Activated CD4-positive, alpha-beta T cell treated with anti-CD3 and anti-CD28 coated beads, Interleukin-2, amount 10 ng/mL, durations not matched to agents 7 days and 5 days (primary cell): ENCODE results near the gene WNT16. TPM values are rescaled to one million over a fixed set of nuclear protein-coding genes. Genes with fewer than 3 reads are reported as not detected.

ENCODE experiments used
- CTCF ChIA-PET: fragments of 350-600 bp; sonication (Branson Sonifier 250); formaldehyde crosslinking; loops from one replicate; lab custom pipeline; 2021; ENCODE audit warnings: antibody characterized with exemption; lab: Charles Lee
- POLR2A ChIA-PET: fragments of 350-600 bp; sonication (Branson Sonifier 250); formaldehyde crosslinking; loops from one replicate; lab custom pipeline; 2021; ENCODE audit warnings: antibody characterized with exemption; lab: Charles Lee
- DNase-seq: peaks from one replicate; pipeline ENCODE4 v3.0.0-alpha.2; 2020
- H3K27ac Mint-ChIP-seq: one replicate; pipeline ENCODE4 v1.8.0; 2021; ENCODE audit warnings: mild to moderate bottlenecking, moderate library complexity, mixed read lengths
- H3K27me3 Mint-ChIP-seq: one replicate; pipeline ENCODE4 v1.8.0; 2021; ENCODE audit warnings: mixed read lengths
- H3K36me3 Mint-ChIP-seq: one replicate; pipeline ENCODE4 v1.8.0; 2021; ENCODE audit warnings: low read depth, mixed read lengths
- H3K4me1 Mint-ChIP-seq: one replicate; pipeline ENCODE4 v1.8.0; 2021; ENCODE audit warnings: mixed read lengths
- H3K4me3 Mint-ChIP-seq: one replicate; pipeline ENCODE4 v1.8.0; 2021; ENCODE audit warnings: mild to moderate bottlenecking, moderate library complexity, mixed read lengths
- H3K9me3 Mint-ChIP-seq: one replicate; pipeline ENCODE4 v1.8.0; 2021; ENCODE audit warnings: mixed read lengths
- total RNA-seq, 2 experiments: library from RNA; stranded (reverse); gene quantifications; one replicate each; pipeline ENCODE4 v1.2.3, GENCODE V29; 2021

The WNT16 gene
- total RNA-seq, 2 experiments from 2014 or later: not detected

- ChIA-PET CTCF (no interaction called here), POLR2A (no interaction called here)
- Mint-ChIP-seq H3K36me3 (no peaks in the 10 kb centered on the region), H3K4me1 (no peaks in the 10 kb centered on the region), H3K27ac (no peak overlapping the region), H3K4me3 (no peak overlapping the region), H3K9me3 (no peaks in the 10 kb centered on the region), H3K27me3 (peaks cover 18% of the 10 kb centered on the region)
- DNase-seq: no peak
These were observed 10.3 kb downstream of the WNT16 start for GRCh38 chr7:121339082-121339481.

GRCh38 chr7:121341933-121342332 lies 13.1 kb downstream of the WNT16 start:
- ChIA-PET POLR2A (no interaction called here), CTCF (no interaction called here)

GRCh38 chr7:121342631-121343030 lies 13.8 kb downstream of the WNT16 start:
- CTCF ChIA-PET: no interaction called here
- no peak for DNase-seq
- POLR2A ChIA-PET: no interaction called here
- Mint-ChIP-seq H3K4me1 (no peaks in the 10 kb centered on the region), H3K36me3 (peaks cover 6% of the 10 kb centered on the region), H3K4me3 (no peak overlapping the region), H3K27ac (no peak overlapping the region), H3K27me3 (no peaks in the 10 kb centered on the region), H3K9me3 (no peaks in the 10 kb centered on the region)

More at GRCh38 chr7:121341933-121342332, 13.1 kb downstream of the WNT16 start:
- Mint-ChIP-seq H3K27me3 (no peaks in the 10 kb centered on the region), H3K4me3 (no peak overlapping the region), H3K9me3 (no peaks in the 10 kb centered on the region), H3K4me1 (no peaks in the 10 kb centered on the region), H3K27ac (no peak overlapping the region), H3K36me3 (peaks cover 6% of the 10 kb centered on the region)
- no peak for DNase-seq

GRCh38 chr7:121343302-121343701 lies 14.5 kb downstream of the WNT16 start:
- Mint-ChIP-seq H3K4me3 (no peak overlapping the region), H3K27me3 (no peaks in the 10 kb centered on the region), H3K9me3 (no peaks in the 10 kb centered on the region), H3K4me1 (no peaks in the 10 kb centered on the region), H3K36me3 (peaks cover 6% of the 10 kb centered on the region), H3K27ac (no peak overlapping the region)
- ChIA-PET CTCF (no interaction called here), POLR2A (no interaction called here)
- no peak for DNase-seq

GRCh38 chr7:121344093-121344492 lies 15.3 kb downstream of the WNT16 start:
- H3K36me3 Mint-ChIP-seq: peaks cover 6% of the 10 kb centered on the region
- H3K4me3 Mint-ChIP-seq: no peak overlapping the region
- POLR2A ChIA-PET: no interaction called here
- CTCF ChIA-PET: no interaction called here
- no peaks in the 10 kb centered on the region for H3K27me3 Mint-ChIP-seq
- no peaks in the 10 kb centered on the region for H3K9me3 Mint-ChIP-seq
- H3K4me1 Mint-ChIP-seq: no peaks in the 10 kb centered on the region
- DNase-seq: no peak
- no peak overlapping the region for H3K27ac Mint-ChIP-seq

- CTCF ChIA-PET: no interaction called here
- POLR2A ChIA-PET: no interaction called here
- Mint-ChIP-seq H3K36me3 (peaks cover 6% of the 10 kb centered on the region), H3K27ac (no peak overlapping the region), H3K9me3 (no peaks in the 10 kb centered on the region), H3K4me3 (no peak overlapping the region), H3K27me3 (no peaks in the 10 kb centered on the region), H3K4me1 (no peaks in the 10 kb centered on the region)
- no peak for DNase-seq
These were observed 15.7 kb downstream of the WNT16 start for GRCh38 chr7:121344497-121344896.

GRCh38 chr7:121351682-121352081 lies 22.9 kb downstream of the WNT16 start:
- Mint-ChIP-seq H3K27ac (no peak overlapping the region), H3K4me1 (no peaks in the 10 kb centered on the region), H3K4me3 (no peak overlapping the region), H3K36me3 (peaks cover 10% of the 10 kb centered on the region), H3K9me3 (no peaks in the 10 kb centered on the region), H3K27me3 (no peaks in the 10 kb centered on the region)
- no peak for DNase-seq
- ChIA-PET CTCF (interaction anchor here (1.1 to 1.3 kb wide), 4 partner anchors 10 to 44 kb away, joined by 3 to 6 read pairs (median 4); partner anchors contain the start of gene FAM3C), POLR2A (no interaction called here)

GRCh38 chr7:121352323-121352722 lies 23.5 kb downstream of the WNT16 start:
- Mint-ChIP-seq H3K4me3 (no peak overlapping the region), H3K9me3 (no peaks in the 10 kb centered on the region), H3K36me3 (peaks cover 12% of the 10 kb centered on the region), H3K27me3 (no peaks in the 10 kb centered on the region), H3K27ac (peak overlapping the region; percentile 6), H3K4me1 (no peaks in the 10 kb centered on the region)
- DNase-seq: no peak
- ChIA-PET CTCF (interaction anchor here (1.1 to 1.3 kb wide), 4 partner anchors 9 to 43 kb away, joined by 3 to 6 read pairs (median 4); partner anchors contain the start of gene FAM3C), POLR2A (no interaction called here)

- Mint-ChIP-seq H3K4me3 (no peak overlapping the region), H3K36me3 (peaks cover 13% of the 10 kb centered on the region), H3K27me3 (no peaks in the 10 kb centered on the region), H3K27ac (no peak overlapping the region), H3K4me1 (no peaks in the 10 kb centered on the region), H3K9me3 (no peaks in the 10 kb centered on the region)
- ChIA-PET POLR2A (no interaction called here), CTCF (interaction anchor here (0.6 to 1.4 kb wide), 5 partner anchors 9 to 175 kb away, joined by 3 to 4 read pairs (median 3); no protein-coding TSS in a partner anchor)
- DNase-seq: no peak
These were observed 26.8 kb downstream of the WNT16 start for GRCh38 chr7:121355574-121355973.

GRCh38 chr7:121360564-121360963 lies 31.8 kb downstream of the WNT16 start:
- POLR2A ChIA-PET: no interaction called here
- H3K4me3 Mint-ChIP-seq: no peak overlapping the region
- DNase-seq: no peak
- H3K27me3 Mint-ChIP-seq: no peaks in the 10 kb centered on the region
- no peak overlapping the region for H3K27ac Mint-ChIP-seq
- H3K9me3 Mint-ChIP-seq: no peaks in the 10 kb centered on the region
- peaks cover 9% of the 10 kb centered on the region for H3K36me3 Mint-ChIP-seq
- CTCF ChIA-PET: interaction anchor here (1.2 kb wide), 1 partner anchor 10 kb away, joined by 4 read pairs; no protein-coding TSS in a partner anchor
- peaks cover 1% of the 10 kb centered on the region for H3K4me1 Mint-ChIP-seq

- DNase-seq: peak; percentile 50
- Mint-ChIP-seq H3K27me3 (no peaks in the 10 kb centered on the region), H3K36me3 (peaks cover 9% of the 10 kb centered on the region), H3K4me3 (no peak overlapping the region), H3K9me3 (no peaks in the 10 kb centered on the region), H3K4me1 (peaks cover 31% of the 10 kb centered on the region), H3K27ac (no peak overlapping the region)
- ChIA-PET POLR2A (no interaction called here), CTCF (interaction anchor here (0.7 to 4.8 kb wide), 15 partner anchors 11 to 191 kb away, joined by 3 to 37 read pairs (median 5); partner anchors contain the start of gene FAM3C)
These were observed 38.1 kb downstream of the WNT16 start for GRCh38 chr7:121366852-121367431.

- CTCF ChIA-PET: interaction anchor here (0.5 to 4.8 kb wide), 8 partner anchors 9 to 216 kb away, joined by 3 to 37 read pairs (median 4); partner anchors contain the start of gene FAM3C
- POLR2A ChIA-PET: no interaction called here
- Mint-ChIP-seq H3K4me1 (peaks cover 41% of the 10 kb centered on the region), H3K4me3 (no peak overlapping the region), H3K27me3 (no peaks in the 10 kb centered on the region), H3K27ac (peak overlapping the region; percentile 14), H3K36me3 (peaks cover 12% of the 10 kb centered on the region), H3K9me3 (no peaks in the 10 kb centered on the region)
- DNase-seq: no peak
These were observed 40.7 kb downstream of the WNT16 start for GRCh38 chr7:121369462-121369861.

- Mint-ChIP-seq H3K27me3 (no peaks in the 10 kb centered on the region), H3K4me3 (no peak overlapping the region), H3K9me3 (no peaks in the 10 kb centered on the region), H3K36me3 (peaks cover 18% of the 10 kb centered on the region), H3K27ac (no peak overlapping the region), H3K4me1 (peaks cover 41% of the 10 kb centered on the region)
- ChIA-PET CTCF (interaction anchor here (1.0 to 4.3 kb wide), 2 partner anchors 24 to 174 kb away, joined by 3 to 30 read pairs; partner anchors contain the start of gene FAM3C), POLR2A (no interaction called here)
- DNase-seq: no peak
These were observed 42.6 kb downstream of the WNT16 start for GRCh38 chr7:121371367-121371766.
